Breast epithelium (tissue), 4 donors: ENCODE measurements around the gene RC3H1. TPM values are rescaled to one million over a fixed set of nuclear protein-coding genes. Genes with fewer than 3 reads are reported as not detected.

Source experiments
- DNase-seq, 2 donors: peaks; one replicate each; pipeline ENCODE4 v3.0.0-alpha.2; 2019; ENCODE audit warnings: low spot score in 2 of 2
- H3K27ac ChIP-seq, 2 donors: fragments of 200-600 bp; sonication (generic) in 1 of 2; one replicate each; pipeline ENCODE4 v1.5.1; 2016 to 2019; ENCODE audit warnings: mild to moderate bottlenecking in 1 of 2
- H3K27me3 ChIP-seq, 2 donors: fragments of 200-600 bp; sonication (generic) in 1 of 2; one replicate each; pipeline versions ENCODE4 v1.5.1 to v1.6.0; 2017 to 2019; ENCODE audit warnings: control low read depth in 1 of 2, mild to moderate bottlenecking in 1 of 2
- H3K36me3 ChIP-seq: fragments of 200-600 bp; one replicate; pipeline ENCODE4 v1.5.1; 2019
- H3K4me1 ChIP-seq, 2 donors: fragments of 200-600 bp; sonication (generic); one replicate each; pipeline ENCODE4 v1.5.1; 2016 to 2019; ENCODE audit warnings: control low read depth in 1 of 2
- H3K4me3 ChIP-seq, 3 donors: fragments of 200-600 bp; sonication (generic); 1 replicate in 2 of 3; 2 replicates in 1 of 3; pipeline ENCODE4 v1.5.1; 2016 to 2019; ENCODE audit warnings: mild to moderate bottlenecking in 3 of 3, moderate library complexity in 2 of 3
- H3K9me3 ChIP-seq, 2 donors: fragments of 200-600 bp; sonication (generic) in 1 of 2; one replicate each; pipeline ENCODE4 v1.5.1; 2016 to 2019; ENCODE audit warnings: control low read depth in 1 of 2
- CTCF ChIP-seq, 3 donors: fragments of 450-650 bp; IDR thresholded peaks; one replicate each; pipeline ENCODE4 v1.5.1; 2016 to 2017; ENCODE audit warnings: antibody characterized with exemption in 3 of 3, mild to moderate bottlenecking in 3 of 3, moderate library complexity in 3 of 3
- POLR2A ChIP-seq: fragments of 450-650 bp; IDR thresholded peaks from one replicate; pipeline ENCODE4 v1.6.1; 2016; ENCODE audit warnings: antibody characterized with exemption, mild to moderate bottlenecking, moderate library complexity
- POLR2AphosphoS5 ChIP-seq, 3 donors: sonication (generic); formaldehyde crosslinking; IDR thresholded peaks; one replicate each; pipeline ENCODE4 v1.6.1; 2017; ENCODE audit warnings: antibody characterized with exemption in 3 of 3
- intact Hi-C: fragments of 100-400 bp; cut with DNase I; formaldehyde crosslinking; loops from one replicate; pipeline ENCODE4 v1.15.1; 2023; ENCODE audit warnings: low total_unique reads
- total RNA-seq, 3 donors: library from RNA; depleted of rRNA; stranded (reverse); fragments of >200 nt; gene quantifications; one replicate each; pipeline ENCODE4 v1.1.0, GENCODE V29; 2016

The RC3H1 gene
- total RNA-seq, 3 donors from 2014 or later: 30.2 to 40.8 (median 33.1) TPM

GRCh38 chr1:173894189-173894588, 128.0 kb downstream of the RC3H1 start:
- H3K4me3 ChIP-seq: no peak overlapping the region
- intact Hi-C loops: no loop called here
- H3K9me3 ChIP-seq: no peaks in the 10 kb centered on the region
- no peak for TF ChIP-seq CTCF (IDR thresholded peaks at IDR 0.05)
- no peak for TF ChIP-seq POLR2A
- TF ChIP-seq POLR2AphosphoS5 (IDR thresholded peaks at IDR 0.05): no peak
- no peaks in the 10 kb centered on the region for H3K4me1 ChIP-seq
- no peak overlapping the region for H3K27ac ChIP-seq
- H3K27me3 ChIP-seq: no peaks in the 10 kb centered on the region
- no peak for DNase-seq
- no peaks in the 10 kb centered on the region for H3K36me3 ChIP-seq

GRCh38 chr1:173893611-173894010, 128.5 kb downstream of the RC3H1 start:
- no peak overlapping the region for H3K27ac ChIP-seq
- H3K4me1 ChIP-seq: no peaks in the 10 kb centered on the region
- TF ChIP-seq CTCF (IDR thresholded peaks at IDR 0.05): no peak
- no peak for TF ChIP-seq POLR2AphosphoS5 (IDR thresholded peaks at IDR 0.05)
- TF ChIP-seq POLR2A: no peak
- H3K27me3 ChIP-seq: no peaks in the 10 kb centered on the region
- no peak for DNase-seq
- H3K36me3 ChIP-seq: no peaks in the 10 kb centered on the region
- H3K4me3 ChIP-seq: no peak overlapping the region
- intact Hi-C loops: no loop called here
- no peaks in the 10 kb centered on the region for H3K9me3 ChIP-seq

- H3K27me3 ChIP-seq: no peaks in the 10 kb centered on the region
- H3K27ac ChIP-seq: no peak overlapping the region
- H3K4me1 ChIP-seq: no peaks in the 10 kb centered on the region
- peaks cover 3% of the 10 kb centered on the region for H3K36me3 ChIP-seq
- no peaks in the 10 kb centered on the region for H3K9me3 ChIP-seq
- intact Hi-C loops: no loop called here
- no peak overlapping the region for H3K4me3 ChIP-seq
- no peak for DNase-seq
- TF ChIP-seq CTCF (IDR thresholded peaks at IDR 0.05) (no peak), POLR2AphosphoS5 (IDR thresholded peaks at IDR 0.05) (no peak), POLR2A (no peak)
Observed at GRCh38 chr1:173889885-173890284, 132.3 kb downstream of the RC3H1 start.

GRCh38 chr1:173888749-173889148, 133.4 kb downstream of the RC3H1 start:
- H3K4me1 ChIP-seq: no peaks in the 10 kb centered on the region
- no peak overlapping the region for H3K27ac ChIP-seq
- no peak for DNase-seq
- H3K27me3 ChIP-seq: no peaks in the 10 kb centered on the region
- no peaks in the 10 kb centered on the region for H3K9me3 ChIP-seq
- H3K4me3 ChIP-seq: no peak overlapping the region
- TF ChIP-seq POLR2A: no peak
- no peak for TF ChIP-seq POLR2AphosphoS5 (IDR thresholded peaks at IDR 0.05)
- no peak for TF ChIP-seq CTCF (IDR thresholded peaks at IDR 0.05)
- intact Hi-C loops: no loop called here
- peaks cover 3% of the 10 kb centered on the region for H3K36me3 ChIP-seq

- no peak overlapping the region for H3K4me3 ChIP-seq
- no peaks in the 10 kb centered on the region for H3K9me3 ChIP-seq
- H3K27ac ChIP-seq: no peak overlapping the region
- TF ChIP-seq CTCF (IDR thresholded peaks at IDR 0.05) (no peak), POLR2A (no peak), POLR2AphosphoS5 (IDR thresholded peaks at IDR 0.05) (no peak)
- intact Hi-C loops: no loop called here
- H3K36me3 ChIP-seq: peaks cover 3% of the 10 kb centered on the region
- no peaks in the 10 kb centered on the region for H3K27me3 ChIP-seq
- no peak for DNase-seq
- no peaks in the 10 kb centered on the region for H3K4me1 ChIP-seq
Observed at GRCh38 chr1:173887627-173888026, 134.5 kb downstream of the RC3H1 start.
